GM21360 (cell line): Measurements from ENCODE around the gene SNRNP200.

ENCODE experiments used
- ATAC-seq: cut with Tn5 transposase; IDR thresholded peaks from one replicate; pipeline ENCODE4 v1.9.1; 2021; ENCODE audit warnings: mild to moderate bottlenecking, moderate library complexity; ENCODE audit not compliant: unreplicated experiment

The SNRNP200 gene

DNA sequence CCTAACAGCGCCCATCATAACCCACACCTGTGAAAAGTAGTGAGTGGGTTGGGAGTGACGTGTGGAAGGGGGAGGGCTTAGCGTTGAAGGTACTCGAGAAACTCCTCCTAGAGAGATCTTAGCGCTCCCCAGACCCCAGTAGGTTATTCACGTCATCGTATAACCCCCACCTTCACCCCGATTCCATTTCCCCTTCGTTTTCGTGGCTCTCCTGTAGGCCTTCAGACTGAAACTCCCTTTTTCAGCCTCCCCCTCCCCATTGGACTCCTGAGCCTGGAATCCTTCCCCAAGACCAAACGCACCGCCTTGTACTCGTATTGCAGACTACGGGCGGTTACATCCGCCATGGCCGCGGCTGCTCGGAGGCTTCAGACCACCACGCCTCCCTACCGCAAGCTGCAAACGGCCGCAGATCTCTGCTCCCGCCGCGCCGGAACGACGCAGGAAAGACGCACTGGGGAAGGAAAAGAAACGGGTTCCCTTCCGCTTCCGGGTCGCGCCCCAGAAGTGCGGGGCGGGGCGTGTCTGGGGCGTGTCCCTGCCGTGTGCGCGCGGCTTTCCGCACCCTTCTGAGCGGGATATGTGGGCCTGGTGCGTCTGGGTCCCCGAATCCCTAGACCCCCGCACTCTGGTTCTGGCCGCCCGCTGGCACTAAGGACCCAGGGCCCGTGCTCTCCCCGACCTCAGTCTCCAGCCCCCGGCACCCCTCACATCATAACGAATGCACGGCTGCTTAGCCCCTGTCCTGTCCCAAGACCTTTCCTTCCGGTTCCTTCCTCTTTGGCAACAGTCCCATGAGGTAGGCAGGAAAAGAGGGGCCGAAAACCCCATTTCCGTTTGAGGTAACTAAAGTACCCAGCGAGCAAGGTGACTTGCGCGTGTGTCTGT lies at the start of gene SNRNP200:
Gene SNRNP200, minus strand, starts transcription at position 456 of the 888 bp plus-strand sequence. Its CDS starts 109 bp downstream, at position 347.
- ATAC-seq = peak; percentile 86

DNA sequence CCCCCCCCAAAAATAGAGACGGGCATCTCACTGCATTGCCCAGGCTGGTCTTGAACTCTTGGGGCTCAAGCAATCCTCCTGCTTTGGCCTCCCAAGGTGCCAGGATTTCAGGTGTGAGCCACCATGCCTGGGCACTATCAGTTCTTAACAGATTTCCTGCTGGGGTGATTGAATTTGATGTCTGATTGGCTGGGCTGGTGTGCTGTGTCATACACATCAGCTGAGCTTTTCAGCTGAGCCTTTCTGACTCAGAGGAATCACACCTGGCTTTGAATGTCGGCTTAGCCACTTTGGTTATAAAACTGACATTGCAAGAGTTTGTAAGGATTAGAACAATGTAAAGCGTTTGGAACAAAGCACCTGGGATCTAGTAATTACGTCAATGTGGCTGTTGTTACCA lies 49.1 kb upstream of the SNRNP200 start:
- ATAC-seq = no peak

- no peak for ATAC-seq
These were observed 48.3 kb upstream of the SNRNP200 start for GRCh38 chr2:96353606-96354101.

DNA sequence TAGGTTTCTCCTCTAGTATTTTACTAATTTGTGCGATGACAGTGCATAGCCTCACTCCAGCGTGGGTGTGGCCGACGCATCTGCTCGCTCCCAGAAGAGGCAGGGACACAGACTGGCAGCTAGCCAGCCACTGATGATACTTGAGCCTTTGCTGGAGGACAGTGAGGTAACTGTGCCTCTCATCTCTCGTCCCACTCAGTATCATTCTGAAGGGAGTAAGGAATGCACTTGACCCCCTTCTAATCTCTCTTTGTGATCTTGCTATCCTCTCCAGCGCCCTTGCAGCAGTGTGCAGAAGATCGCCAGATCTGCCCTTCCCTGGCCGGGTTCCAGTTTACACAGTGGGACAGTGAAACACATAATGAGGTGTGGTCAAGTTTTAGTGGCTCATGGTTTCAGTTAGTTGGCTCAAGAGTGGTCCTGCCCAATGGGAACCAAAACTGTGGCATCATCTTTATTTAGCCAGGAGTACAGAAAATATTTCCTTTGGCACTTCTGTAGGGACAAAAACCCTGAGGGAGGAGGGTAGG lies 47.8 kb upstream of the SNRNP200 start:
- no peak for ATAC-seq

DNA sequence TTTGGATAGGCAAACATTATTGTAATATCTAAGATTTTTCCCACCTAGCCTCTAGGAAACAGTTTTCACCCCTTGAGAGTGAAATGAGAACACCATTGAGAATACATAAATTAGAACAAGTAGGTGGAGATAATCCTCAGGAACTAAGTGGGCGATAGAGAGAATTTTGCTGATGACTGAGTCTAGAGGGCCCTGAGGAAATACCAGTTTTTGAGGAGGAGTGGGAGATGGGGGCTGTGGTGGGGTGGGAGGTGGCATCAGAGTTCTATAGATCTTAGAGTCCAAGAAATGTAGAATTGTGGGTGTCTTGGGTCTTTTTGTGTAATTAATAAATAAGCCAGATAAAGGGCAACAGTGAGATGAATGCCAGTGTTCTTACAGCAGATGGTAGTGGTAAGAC lies 42.0 kb upstream of the SNRNP200 start:
- no peak for ATAC-seq

- ATAC-seq = no peak
These were observed 40.6 kb upstream of the SNRNP200 start for GRCh38 chr2:96345868-96346462.

GRCh38 chr2:96345438-96345837 lies 40.1 kb upstream of the SNRNP200 start:
- no peak for ATAC-seq

- ATAC-seq = no peak
These were observed 38.7 kb upstream of the SNRNP200 start for GRCh38 chr2:96344011-96344410.

GRCh38 chr2:96342085-96342484 lies 36.7 kb upstream of the SNRNP200 start:
- ATAC-seq = no peak

GRCh38 chr2:96341641-96342040 lies 36.3 kb upstream of the SNRNP200 start:
- ATAC-seq = no peak

DNA sequence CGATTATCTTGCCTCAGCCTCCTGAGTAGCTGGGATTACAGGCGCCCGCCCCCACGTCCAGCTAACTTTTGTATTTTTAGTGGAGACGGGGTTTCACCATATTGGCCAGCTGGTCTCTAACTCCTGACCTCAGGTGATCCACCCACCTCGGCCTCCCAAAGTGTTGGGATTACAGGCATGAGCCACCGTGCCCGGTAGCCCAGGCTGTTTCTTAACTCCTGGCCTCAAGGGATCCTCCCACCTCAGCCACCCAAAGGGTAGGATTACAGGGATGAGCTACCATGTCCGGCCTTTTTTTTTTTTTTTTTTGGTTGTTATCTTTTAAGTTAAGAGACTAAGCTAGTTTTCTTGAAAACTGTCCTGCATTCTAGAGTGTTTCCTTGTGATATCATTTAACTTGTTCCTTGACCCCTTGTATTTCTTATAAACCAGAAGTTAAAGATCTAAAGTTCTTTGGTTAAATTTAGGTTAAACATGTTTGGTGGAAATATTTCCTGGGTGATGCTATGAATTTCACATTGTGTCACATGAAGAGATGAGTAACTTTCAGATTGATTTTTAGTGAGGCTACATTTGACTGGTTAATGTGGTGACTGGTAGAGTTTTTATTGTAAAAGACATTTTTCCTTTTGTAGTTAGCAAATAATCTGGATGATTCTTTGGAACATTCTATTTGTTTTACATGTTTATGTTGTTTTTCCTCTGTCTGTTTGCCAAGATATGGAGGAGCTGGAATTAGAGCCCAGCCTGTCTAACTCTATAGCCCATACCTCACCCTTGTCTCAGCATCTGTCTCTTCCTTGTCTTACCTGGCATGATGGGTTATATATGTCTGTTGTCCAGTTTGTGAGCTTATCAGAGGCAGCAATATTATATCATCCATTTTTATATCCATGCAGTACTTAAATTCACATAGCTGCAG lies 35.4 kb upstream of the SNRNP200 start:
- ATAC-seq = no peak

GRCh38 chr2:96336873-96337272 lies 31.5 kb upstream of the SNRNP200 start:
- ATAC-seq = no peak

DNA sequence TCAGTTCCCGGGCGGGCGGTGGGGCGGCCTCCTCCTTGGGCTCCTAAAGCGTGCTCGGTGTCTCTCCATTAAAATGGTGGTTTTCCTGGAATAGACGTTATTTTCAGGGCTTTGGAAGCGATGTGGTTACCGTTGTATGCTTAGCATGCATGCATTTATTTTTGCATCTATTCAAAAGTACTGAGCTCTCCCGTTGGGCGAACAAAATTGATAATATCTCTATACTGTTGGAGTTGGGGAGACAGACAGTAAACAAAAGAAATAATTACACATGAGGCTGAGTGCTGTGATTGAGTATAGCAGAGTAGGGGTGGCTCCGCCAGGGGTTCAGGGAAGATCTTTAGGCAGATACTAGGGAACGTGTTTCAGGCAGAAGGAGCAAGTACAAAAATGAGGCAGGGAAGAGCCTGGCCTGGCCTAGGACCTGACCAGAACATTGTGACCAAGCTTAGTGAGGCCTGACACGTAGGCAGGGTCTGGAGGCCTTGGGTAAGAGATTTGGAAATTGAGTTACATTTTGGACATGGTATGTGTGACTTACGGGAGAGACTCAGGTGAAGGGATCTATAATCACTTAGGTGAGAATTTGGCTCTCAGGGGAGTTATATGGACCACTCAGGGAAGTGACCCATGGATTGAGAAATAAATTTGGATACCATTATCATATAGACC lies 30.9 kb upstream of the SNRNP200 start:
- ATAC-seq = peak; percentile 6

GRCh38 chr2:96333708-96334107 lies 28.4 kb upstream of the SNRNP200 start:
- no peak for ATAC-seq

- no peak for ATAC-seq
These were observed 25.1 kb upstream of the SNRNP200 start for GRCh38 chr2:96330407-96330806.

DNA sequence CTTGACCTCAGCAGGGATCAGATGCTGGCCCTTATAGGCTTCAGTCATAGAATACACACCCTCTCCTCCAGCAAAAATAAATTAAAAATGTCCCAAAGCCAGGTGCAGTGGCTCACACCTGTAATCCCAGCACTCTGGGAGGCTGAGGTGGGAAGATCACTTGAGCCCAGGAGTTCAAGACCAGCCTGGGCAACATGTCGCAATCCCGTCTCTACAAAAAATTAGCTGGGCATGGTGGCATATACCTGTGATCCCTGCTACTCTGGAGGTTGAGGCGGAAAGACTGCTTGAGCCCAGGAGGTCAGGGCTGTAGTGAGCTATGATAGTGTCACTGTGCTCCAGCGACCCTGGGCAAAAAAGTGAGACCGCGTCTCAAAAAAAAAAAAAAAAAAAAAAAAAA lies 24.5 kb upstream of the SNRNP200 start:
- ATAC-seq = no peak

DNA sequence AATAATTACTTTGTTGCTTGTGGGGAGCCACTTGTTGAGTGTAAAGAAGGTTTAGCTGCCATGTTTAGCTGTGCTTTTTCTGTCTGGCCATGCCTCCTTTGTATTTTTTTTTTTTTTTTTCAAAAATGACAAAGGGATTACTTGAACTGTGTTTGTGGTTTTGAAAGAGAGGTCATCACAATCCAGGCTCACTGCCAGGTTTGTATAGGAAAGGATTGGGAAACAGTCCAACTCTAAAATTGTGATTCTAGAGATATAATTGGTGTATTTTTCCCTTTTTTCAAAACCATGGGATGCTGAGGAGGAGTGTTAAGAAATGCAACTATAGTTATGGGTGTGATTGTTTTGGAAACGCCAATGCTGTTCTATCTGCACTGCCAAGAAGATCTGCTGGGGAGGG lies 24.1 kb upstream of the SNRNP200 start:
- ATAC-seq = no peak

- ATAC-seq = no peak
These were observed 21.9 kb upstream of the SNRNP200 start for GRCh38 chr2:96326990-96327820.

DNA sequence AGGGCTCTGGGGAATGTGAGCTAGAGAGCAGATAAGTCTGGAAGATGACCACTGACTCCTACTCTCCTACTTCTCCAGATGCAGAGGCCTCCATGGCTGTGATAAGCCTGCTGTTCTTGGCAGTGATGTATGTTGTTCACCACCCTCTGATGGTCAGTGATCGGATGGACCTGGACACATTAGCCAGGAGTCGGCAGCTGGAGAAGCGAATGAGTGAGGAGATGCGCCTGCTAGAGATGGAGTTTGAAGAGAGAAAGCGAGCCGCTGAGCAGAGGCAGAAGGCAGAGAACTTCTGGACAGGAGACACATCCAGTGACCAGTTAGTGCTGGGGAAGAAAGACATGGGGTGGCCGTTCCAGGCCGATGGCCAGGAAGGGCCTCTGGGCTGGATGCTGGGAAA lies 21.2 kb upstream of the SNRNP200 start:
- ATAC-seq = no peak
